Progenitor cell of endocrine pancreas (in vitro differentiated cells): Measurements from ENCODE around the gene ZNF587. TPM values are rescaled to one million over a fixed set of nuclear protein-coding genes. Genes with fewer than 3 reads are reported as not detected.
"Not testable (repeated sequence)": the region's sequence is repeated elsewhere in the genome, so short reads cannot be mapped to it uniquely, and the experiment has no call there.

Experiments used
- DNase-seq: peaks from one replicate; pipeline ENCODE4 v3.0.0; 2021; ENCODE audit warnings: low spot score; ENCODE audit not compliant: unreplicated experiment
- H3K27ac Mint-ChIP-seq: 2 replicates; pipeline ENCODE4 v1.8.0; 2021; ENCODE audit warnings: mild to moderate bottlenecking, moderate library complexity, mixed read lengths
- H3K27me3 Mint-ChIP-seq: 2 replicates; pipeline ENCODE4 v1.8.0; 2021; ENCODE audit warnings: mixed read lengths
- H3K36me3 Mint-ChIP-seq: 2 replicates; pipeline ENCODE4 v1.8.0; 2022; ENCODE audit warnings: mixed read lengths; ENCODE audit not compliant: insufficient read depth
- H3K4me1 Mint-ChIP-seq: 2 replicates; pipeline ENCODE4 v1.8.0; 2021; ENCODE audit warnings: low read depth, mixed read lengths
- H3K4me3 Mint-ChIP-seq: 2 replicates; pipeline ENCODE4 v1.8.0; 2021; ENCODE audit warnings: low read depth, mild to moderate bottlenecking, moderate library complexity, mixed read lengths
- H3K9me3 Mint-ChIP-seq: 2 replicates; pipeline ENCODE4 v1.8.0; 2021; ENCODE audit warnings: low read depth, mixed read lengths
- long read RNA-seq: library from polyadenylated mRNA; unstranded; transcript quantifications from one replicate; pipeline ENCODE4 v2.0.0, GENCODE V29; 2020
- total RNA-seq: library from RNA; stranded (reverse); gene quantifications from 2 replicates; pipeline ENCODE4 v1.2.1, GENCODE V29; 2021
- TF ChIP-seq, protein P1 (sequence below): fragments of 200-600 bp; sonication (generic); IDR thresholded peaks from one replicate; pipeline ENCODE4 v1.5.0; 2021; ENCODE audit warnings: antibody characterized with exemption, mild to moderate bottlenecking; ENCODE audit not compliant: unreplicated experiment

The ZNF587 gene
- 88.4 and 93.7 TPM in 2 replicates for total RNA-seq
- long read RNA-seq, full-length matches to known transcripts, result 6 of 26 reads
- long read RNA-seq, partial matches to known transcripts, result 0 of 26 reads
- long read RNA-seq, other reads (novel, unspliced or antisense), result 20 of 26 reads

DNA sequence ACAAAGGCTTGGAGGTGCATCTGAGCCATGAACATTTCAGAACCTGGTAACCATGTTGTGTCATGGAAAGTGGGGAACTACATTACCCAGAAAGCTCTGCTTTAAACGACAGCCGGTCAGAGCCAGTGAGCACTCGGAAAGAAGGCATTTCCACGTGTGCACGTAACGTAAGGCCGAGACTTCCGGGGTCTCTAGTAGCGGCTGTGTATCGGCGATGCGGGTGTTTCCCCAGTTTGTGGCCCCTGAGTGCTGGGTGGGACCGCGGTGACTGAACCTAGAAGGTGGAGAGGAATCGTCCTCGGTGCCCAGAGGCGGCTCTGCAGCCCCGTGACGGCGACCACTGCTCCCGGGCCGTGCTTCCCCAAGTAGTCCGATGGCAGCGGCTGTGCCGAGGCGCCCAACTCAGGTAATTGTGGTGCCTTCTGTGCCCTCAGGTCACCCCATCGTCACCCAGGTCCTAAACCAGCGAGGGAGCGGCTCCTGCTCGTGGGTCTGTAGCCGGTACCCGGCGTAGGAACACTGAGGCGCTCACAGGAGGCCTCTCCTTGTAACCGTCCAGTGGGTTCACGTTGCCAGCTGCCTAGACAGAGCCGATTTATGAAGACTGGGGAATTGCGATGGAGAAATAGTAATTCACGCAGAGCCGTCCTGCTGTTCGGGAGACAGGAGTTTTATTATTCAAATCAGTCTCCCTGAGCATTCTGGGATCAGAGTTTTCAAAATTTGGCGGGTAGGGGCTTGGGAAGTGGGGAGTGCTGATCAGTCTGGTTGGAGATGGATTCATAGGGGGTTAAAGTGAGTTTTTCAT is at the start of gene ZNF587:
Gene ZNF587, plus strand, starts transcription at position 194 of the 808 bp plus-strand sequence. Its CDS starts 180 bp downstream, at position 374.
- H3K4me1 Mint-ChIP-seq, result peaks cover 22% of the 10 kb centered on the region
- not testable (repeated sequence) for H3K9me3 Mint-ChIP-seq, H3K27me3 Mint-ChIP-seq
- peak within 1 kb of the TSS; percentile 91 for H3K4me3 Mint-ChIP-seq
- DNase-seq, result peak; percentile 31
- H3K36me3 Mint-ChIP-seq, result peaks cover 18% of the 10 kb centered on the region
- H3K27ac Mint-ChIP-seq, result peak within 1 kb of the TSS; percentile 99

DNA sequence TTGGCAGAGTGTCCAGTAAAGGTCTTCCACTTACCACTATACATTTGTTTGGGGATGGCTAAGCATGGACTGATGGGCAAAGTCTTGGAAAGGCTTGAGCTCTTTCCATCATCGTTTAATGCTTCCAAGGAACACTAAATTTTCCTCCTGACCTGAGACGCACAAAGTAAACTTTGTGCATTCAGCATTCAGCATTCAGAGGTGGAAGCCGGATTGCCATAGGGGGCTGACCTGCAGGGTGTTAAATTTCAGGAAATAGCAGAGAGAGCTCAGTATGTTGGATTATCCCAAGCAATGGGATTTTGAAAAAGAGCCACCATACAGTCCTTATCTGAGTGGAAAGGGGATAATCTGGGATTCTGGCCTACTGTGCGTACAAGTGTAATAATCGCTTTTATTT is 49.0 kb upstream of the ZNF587 start:
- H3K4me1 Mint-ChIP-seq, result peaks cover 46% of the 10 kb centered on the region
- H3K9me3 Mint-ChIP-seq, result no peaks in the 10 kb centered on the region
- TF ChIP-seq, protein P1, sequence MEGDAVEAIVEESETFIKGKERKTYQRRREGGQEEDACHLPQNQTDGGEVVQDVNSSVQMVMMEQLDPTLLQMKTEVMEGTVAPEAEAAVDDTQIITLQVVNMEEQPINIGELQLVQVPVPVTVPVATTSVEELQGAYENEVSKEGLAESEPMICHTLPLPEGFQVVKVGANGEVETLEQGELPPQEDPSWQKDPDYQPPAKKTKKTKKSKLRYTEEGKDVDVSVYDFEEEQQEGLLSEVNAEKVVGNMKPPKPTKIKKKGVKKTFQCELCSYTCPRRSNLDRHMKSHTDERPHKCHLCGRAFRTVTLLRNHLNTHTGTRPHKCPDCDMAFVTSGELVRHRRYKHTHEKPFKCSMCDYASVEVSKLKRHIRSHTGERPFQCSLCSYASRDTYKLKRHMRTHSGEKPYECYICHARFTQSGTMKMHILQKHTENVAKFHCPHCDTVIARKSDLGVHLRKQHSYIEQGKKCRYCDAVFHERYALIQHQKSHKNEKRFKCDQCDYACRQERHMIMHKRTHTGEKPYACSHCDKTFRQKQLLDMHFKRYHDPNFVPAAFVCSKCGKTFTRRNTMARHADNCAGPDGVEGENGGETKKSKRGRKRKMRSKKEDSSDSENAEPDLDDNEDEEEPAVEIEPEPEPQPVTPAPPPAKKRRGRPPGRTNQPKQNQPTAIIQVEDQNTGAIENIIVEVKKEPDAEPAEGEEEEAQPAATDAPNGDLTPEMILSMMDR, result no peak
- no peak for DNase-seq
- H3K4me3 Mint-ChIP-seq, result no peak overlapping the region
- peaks cover 20% of the 10 kb centered on the region for H3K36me3 Mint-ChIP-seq
- no peaks in the 10 kb centered on the region for H3K27me3 Mint-ChIP-seq
- H3K27ac Mint-ChIP-seq, result peak overlapping the region; percentile 90

DNA sequence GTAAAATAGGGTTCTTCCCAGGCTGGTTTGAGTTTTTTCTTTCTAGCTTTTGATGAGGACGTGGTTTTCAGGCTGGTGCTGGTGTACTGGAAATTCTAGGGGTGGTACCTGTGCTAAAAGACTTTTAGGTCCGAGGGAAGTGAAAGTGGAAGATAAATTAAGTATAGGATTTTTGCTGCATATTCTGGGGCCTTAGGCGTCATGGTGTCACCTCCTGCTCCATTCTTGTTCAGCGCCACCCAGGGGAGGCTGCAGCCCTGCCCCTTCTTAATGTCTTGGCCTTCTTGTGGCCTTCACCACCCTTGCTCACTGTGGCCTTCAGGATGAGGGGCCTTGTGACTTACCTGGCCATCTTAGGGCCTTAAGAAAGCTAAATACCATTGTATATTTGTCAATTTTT is 47.4 kb upstream of the ZNF587 start:
- peaks cover 47% of the 10 kb centered on the region for H3K4me1 Mint-ChIP-seq
- TF ChIP-seq, protein P1, result no peak
- H3K4me3 Mint-ChIP-seq, result peak overlapping the region; percentile 31
- peaks cover 19% of the 10 kb centered on the region for H3K36me3 Mint-ChIP-seq
- H3K9me3 Mint-ChIP-seq, result no peaks in the 10 kb centered on the region
- peak overlapping the region; percentile 90 for H3K27ac Mint-ChIP-seq
- no peak for DNase-seq
- no peaks in the 10 kb centered on the region for H3K27me3 Mint-ChIP-seq

DNA sequence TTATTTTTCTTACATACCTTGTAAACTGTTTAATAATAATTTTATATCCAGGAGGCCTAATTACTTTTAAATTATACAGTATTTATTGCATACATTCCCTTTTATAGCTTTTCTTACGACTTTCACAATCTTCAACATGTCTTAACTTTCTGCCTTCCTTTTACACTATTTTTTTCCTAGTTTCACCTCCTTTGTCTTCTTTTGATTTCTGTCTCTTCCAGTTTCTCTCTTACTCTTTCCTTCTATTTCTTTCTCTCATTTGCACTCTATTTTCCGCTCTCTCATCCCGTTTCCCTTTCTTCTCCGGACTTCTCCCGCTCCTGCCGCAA is 46.4 kb upstream of the ZNF587 start:
- peaks cover 47% of the 10 kb centered on the region for H3K4me1 Mint-ChIP-seq
- H3K4me3 Mint-ChIP-seq, result peak overlapping the region; percentile 80
- peaks cover 23% of the 10 kb centered on the region for H3K36me3 Mint-ChIP-seq
- TF ChIP-seq, protein P1, result no peak
- no peaks in the 10 kb centered on the region for H3K9me3 Mint-ChIP-seq
- H3K27ac Mint-ChIP-seq, result peak overlapping the region; percentile 97
- DNase-seq, result no peak
- no peaks in the 10 kb centered on the region for H3K27me3 Mint-ChIP-seq

DNA sequence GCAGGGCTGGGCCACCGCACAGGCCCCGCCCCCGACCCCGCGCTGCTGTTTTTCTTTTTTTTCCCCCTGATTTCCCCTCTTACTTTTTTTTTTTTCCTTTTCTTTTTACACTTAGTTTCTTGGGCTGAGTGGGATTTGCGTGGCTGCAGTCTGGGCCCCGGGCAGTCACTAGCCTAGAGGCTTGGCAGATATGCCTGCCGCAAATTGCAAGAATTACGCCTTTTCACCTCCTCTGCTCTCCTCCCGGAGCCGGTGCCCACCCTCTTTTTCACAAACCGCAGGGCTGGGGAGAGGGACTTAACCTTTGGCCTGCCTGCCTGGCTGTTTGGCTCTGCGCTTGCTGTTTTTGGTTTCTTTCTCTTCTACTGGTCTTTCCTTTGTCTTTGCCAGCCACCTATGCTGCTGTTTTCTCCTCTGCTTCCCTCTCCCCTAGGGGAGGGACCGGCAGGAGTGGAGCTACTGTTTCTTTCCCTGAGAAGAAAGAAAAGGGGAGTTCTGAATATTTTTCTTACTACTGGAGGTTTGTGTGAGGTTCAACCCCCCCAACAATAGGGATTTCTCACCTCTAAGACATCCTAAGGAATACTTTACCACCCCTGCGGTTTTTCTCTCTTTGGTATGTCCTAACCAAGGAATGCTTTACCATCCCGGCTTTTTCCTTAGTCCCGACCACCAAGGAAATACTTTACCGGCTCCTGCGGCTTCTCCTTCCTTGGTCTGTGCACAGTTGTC is 45.9 kb upstream of the ZNF587 start:
- H3K27me3 Mint-ChIP-seq, result no peaks in the 10 kb centered on the region
- H3K36me3 Mint-ChIP-seq, result peaks cover 24% of the 10 kb centered on the region
- peak overlapping the region; percentile 80 for H3K4me3 Mint-ChIP-seq
- TF ChIP-seq, protein P1, result no peak
- H3K27ac Mint-ChIP-seq, result peak overlapping the region; percentile 97
- H3K9me3 Mint-ChIP-seq, result no peaks in the 10 kb centered on the region
- H3K4me1 Mint-ChIP-seq, result peaks cover 47% of the 10 kb centered on the region
- DNase-seq, result peak; percentile 34
